ENCODE results near the gene CTSK. TPM values are rescaled to one million over a fixed set of nuclear protein-coding genes. Genes with fewer than 3 reads are reported as not detected.
"Not testable (repeated sequence)": the region's sequence is repeated elsewhere in the genome, so short reads cannot be mapped to it uniquely, and the experiment has no call there.

The CTSK gene
- total RNA-seq, 1 experiment from 2014 or later, result 12.3 TPM

DNA sequence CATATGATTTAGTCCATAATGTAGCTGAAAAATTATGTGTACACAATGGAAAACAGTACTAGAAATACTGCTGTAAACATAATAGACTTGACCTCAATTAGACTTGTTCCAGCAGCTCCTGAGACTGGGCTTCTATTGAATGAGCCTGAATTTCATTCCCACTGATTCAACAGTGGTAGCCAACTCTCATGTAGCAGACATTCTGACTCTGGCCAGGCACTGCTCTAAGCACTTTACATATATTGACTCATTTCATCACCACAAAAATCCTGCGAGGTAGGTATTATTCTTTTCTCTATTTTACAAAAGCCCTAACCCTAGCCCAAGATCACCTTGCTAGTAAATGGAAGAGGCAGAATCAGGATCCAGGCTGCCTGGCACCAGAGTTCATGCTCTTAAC, 29.7 kb downstream of the CTSK start:
- no peaks in the 10 kb centered on the region for H3K27me3 ChIP-seq (replicated peaks; ENCODE audit: insufficient read depth, low read depth, low read length, poor library complexity)
- intact Hi-C loops (cut with micrococcal nuclease; ENCODE audit: unreplicated experiment), result no loop called here
- CTCF ChIA-PET, result no interaction called here
- TF ChIP-seq, protein P1, sequence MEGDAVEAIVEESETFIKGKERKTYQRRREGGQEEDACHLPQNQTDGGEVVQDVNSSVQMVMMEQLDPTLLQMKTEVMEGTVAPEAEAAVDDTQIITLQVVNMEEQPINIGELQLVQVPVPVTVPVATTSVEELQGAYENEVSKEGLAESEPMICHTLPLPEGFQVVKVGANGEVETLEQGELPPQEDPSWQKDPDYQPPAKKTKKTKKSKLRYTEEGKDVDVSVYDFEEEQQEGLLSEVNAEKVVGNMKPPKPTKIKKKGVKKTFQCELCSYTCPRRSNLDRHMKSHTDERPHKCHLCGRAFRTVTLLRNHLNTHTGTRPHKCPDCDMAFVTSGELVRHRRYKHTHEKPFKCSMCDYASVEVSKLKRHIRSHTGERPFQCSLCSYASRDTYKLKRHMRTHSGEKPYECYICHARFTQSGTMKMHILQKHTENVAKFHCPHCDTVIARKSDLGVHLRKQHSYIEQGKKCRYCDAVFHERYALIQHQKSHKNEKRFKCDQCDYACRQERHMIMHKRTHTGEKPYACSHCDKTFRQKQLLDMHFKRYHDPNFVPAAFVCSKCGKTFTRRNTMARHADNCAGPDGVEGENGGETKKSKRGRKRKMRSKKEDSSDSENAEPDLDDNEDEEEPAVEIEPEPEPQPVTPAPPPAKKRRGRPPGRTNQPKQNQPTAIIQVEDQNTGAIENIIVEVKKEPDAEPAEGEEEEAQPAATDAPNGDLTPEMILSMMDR (conservative IDR thresholded peaks at IDR 0.05; ENCODE audit: low read depth, low read length), result no peak
- no peak for TF ChIP-seq EZH2 (IDR thresholded peaks at IDR 0.05; ENCODE audit: borderline replicate concordance, low read depth, low read length, poor library complexity, severe bottlenecking)
- H3K4me3 ChIP-seq (ENCODE audit: low read depth, low read length, poor library complexity, severe bottlenecking), result no peak overlapping the region
- BruUV-seq (replicated peaks), result no TSS peak
- POLR2A ChIA-PET (ENCODE audit: low non-redundant PET), result no interaction called here
- H3K4me1 ChIP-seq (ENCODE audit: insufficient read depth, low read length, poor library complexity, severe bottlenecking), result no peaks in the 10 kb centered on the region
- DNase-seq (ENCODE audit: low spot score), result no peak
- no peaks in the 10 kb centered on the region for H3K9me3 ChIP-seq (ENCODE audit: low read depth, low read length, poor library complexity, severe bottlenecking)
- no peak overlapping the region for H3K27ac ChIP-seq (ENCODE audit: low read depth, low read length, poor library complexity, severe bottlenecking)
- no peaks in the 10 kb centered on the region for H3K36me3 ChIP-seq (ENCODE audit: insufficient read depth, low read length, poor library complexity, severe bottlenecking)

DNA sequence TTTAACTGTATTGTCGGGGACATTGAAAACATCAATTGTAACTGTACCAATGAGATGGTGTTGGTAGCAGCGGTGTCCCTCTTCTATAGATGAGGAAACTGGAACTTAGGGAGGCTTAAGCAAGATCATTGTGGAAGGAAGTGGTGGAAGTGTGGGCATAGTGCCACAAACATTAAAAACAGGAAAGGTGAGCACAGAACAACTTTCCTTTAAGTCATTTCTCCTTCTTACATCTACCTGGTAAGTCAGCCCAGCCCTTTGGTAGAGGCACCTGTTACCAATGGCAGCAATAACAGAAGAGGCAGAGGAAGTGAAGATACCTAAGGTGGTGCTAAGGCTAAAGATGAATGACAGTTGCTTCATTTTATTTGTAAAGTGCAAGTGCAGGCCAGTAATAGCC, 30.5 kb downstream of the CTSK start:
- Histone ChIP-seq H3K9me3 (ENCODE audit: low read depth, low read length, poor library complexity, severe bottlenecking) (no peaks in the 10 kb centered on the region), H3K4me1 (ENCODE audit: insufficient read depth, low read length, poor library complexity, severe bottlenecking) (no peaks in the 10 kb centered on the region), H3K27me3 (replicated peaks; ENCODE audit: insufficient read depth, low read depth, low read length, poor library complexity) (no peaks in the 10 kb centered on the region), H3K36me3 (ENCODE audit: insufficient read depth, low read length, poor library complexity, severe bottlenecking) (no peaks in the 10 kb centered on the region), H3K4me3 (ENCODE audit: low read depth, low read length, poor library complexity, severe bottlenecking) (no peak overlapping the region), H3K27ac (ENCODE audit: low read depth, low read length, poor library complexity, severe bottlenecking) (no peak overlapping the region)
- TF ChIP-seq, protein P1 (conservative IDR thresholded peaks at IDR 0.05; ENCODE audit: low read depth, low read length), result no peak
- no peak for TF ChIP-seq EZH2 (IDR thresholded peaks at IDR 0.05; ENCODE audit: borderline replicate concordance, low read depth, low read length, poor library complexity, severe bottlenecking)
- DNase-seq (ENCODE audit: low spot score), result no peak
- intact Hi-C loops (cut with micrococcal nuclease; ENCODE audit: unreplicated experiment), result no loop called here
- ChIA-PET POLR2A (ENCODE audit: low non-redundant PET) (no interaction called here), CTCF (no interaction called here)
- BruUV-seq (replicated peaks), result no TSS peak

DNA sequence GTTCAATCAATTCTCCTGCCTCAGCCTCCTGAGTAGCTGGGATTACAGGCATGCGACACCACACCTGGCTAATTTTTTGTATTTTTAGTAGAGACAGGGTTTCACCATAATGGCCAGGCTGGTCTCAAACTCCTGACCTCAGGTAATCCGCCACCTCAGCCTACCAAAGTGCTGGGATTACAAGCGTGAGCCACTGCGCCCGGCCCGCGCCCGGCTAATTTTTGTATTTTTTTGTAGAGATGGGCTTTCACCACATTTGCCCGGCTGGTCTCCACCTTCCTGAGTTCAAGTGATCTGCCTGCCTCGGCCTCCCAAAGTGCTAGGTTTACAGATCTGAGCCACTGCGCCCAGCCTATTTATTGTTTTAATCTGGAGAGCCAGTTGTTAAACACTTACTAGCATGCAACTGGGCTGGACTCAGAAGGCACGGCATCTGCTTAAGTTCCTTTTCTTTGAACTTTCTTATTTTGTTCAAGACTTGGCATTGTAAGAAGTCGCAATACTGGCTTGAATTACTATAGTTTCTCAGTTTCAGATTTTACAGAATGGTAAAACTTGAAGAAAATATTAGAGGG, 32.0 kb downstream of the CTSK start:
- H3K4me3 ChIP-seq (ENCODE audit: low read depth, low read length, poor library complexity, severe bottlenecking); H3K27ac ChIP-seq (ENCODE audit: low read depth, low read length, poor library complexity, severe bottlenecking); DNase-seq (ENCODE audit: low spot score); BruUV-seq (replicated peaks); H3K27me3 ChIP-seq (replicated peaks; ENCODE audit: insufficient read depth, low read depth, low read length, poor library complexity); CTCF ChIA-PET; intact Hi-C loops (cut with micrococcal nuclease; ENCODE audit: unreplicated experiment); POLR2A ChIA-PET (ENCODE audit: low non-redundant PET); H3K4me1 ChIP-seq (ENCODE audit: insufficient read depth, low read length, poor library complexity, severe bottlenecking); H3K36me3 ChIP-seq (ENCODE audit: insufficient read depth, low read length, poor library complexity, severe bottlenecking); H3K9me3 ChIP-seq (ENCODE audit: low read depth, low read length, poor library complexity, severe bottlenecking): not testable (repeated sequence)

DNA sequence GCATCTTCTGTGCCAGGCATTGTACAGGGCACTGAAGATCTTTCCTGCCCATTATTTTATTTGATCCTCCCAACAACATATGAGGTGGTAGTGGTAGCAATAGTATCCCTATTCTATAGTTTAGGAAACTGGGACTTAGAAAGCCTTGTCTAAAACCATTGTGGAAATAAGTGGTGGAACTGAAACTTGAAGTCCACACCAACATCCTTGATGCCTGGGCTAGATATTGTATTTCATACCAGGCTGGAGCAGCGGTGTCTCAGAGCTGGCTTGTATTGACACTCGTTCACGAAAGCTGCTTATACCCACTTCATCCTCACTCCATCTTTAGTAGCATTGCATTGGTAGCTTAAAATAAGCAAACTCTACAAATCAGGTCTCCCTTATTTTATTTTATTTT, 32.8 kb downstream of the CTSK start:
- ChIA-PET POLR2A (ENCODE audit: low non-redundant PET) (no interaction called here), CTCF (no interaction called here)
- no TSS peak for BruUV-seq (replicated peaks)
- H3K4me3 ChIP-seq (ENCODE audit: low read depth, low read length, poor library complexity, severe bottlenecking), result no peak overlapping the region
- TF ChIP-seq EZH2 (IDR thresholded peaks at IDR 0.05; ENCODE audit: borderline replicate concordance, low read depth, low read length, poor library complexity, severe bottlenecking), result no peak
- TF ChIP-seq, protein P1 (conservative IDR thresholded peaks at IDR 0.05; ENCODE audit: low read depth, low read length), result no peak
- no peaks in the 10 kb centered on the region for H3K4me1 ChIP-seq (ENCODE audit: insufficient read depth, low read length, poor library complexity, severe bottlenecking)
- H3K9me3 ChIP-seq (ENCODE audit: low read depth, low read length, poor library complexity, severe bottlenecking), result no peaks in the 10 kb centered on the region
- no peak overlapping the region for H3K27ac ChIP-seq (ENCODE audit: low read depth, low read length, poor library complexity, severe bottlenecking)
- no peaks in the 10 kb centered on the region for H3K27me3 ChIP-seq (replicated peaks; ENCODE audit: insufficient read depth, low read depth, low read length, poor library complexity)
- no peaks in the 10 kb centered on the region for H3K36me3 ChIP-seq (ENCODE audit: insufficient read depth, low read length, poor library complexity, severe bottlenecking)
- DNase-seq (ENCODE audit: low spot score), result no peak
- intact Hi-C loops (cut with micrococcal nuclease; ENCODE audit: unreplicated experiment), result no loop called here
